Activated naive CD4-positive, alpha-beta T cell (primary cell): ENCODE data around the gene MRPL27.
A peak's percentile ranks its signal among the peaks of the same experiment; 100 is the strongest.
"Not testable (repeated sequence)": the region's sequence is repeated elsewhere in the genome, so short reads cannot be mapped to it uniquely, and the experiment has no call there.

Experiments
- DNase-seq, 4 experiments: peaks; one replicate each; lab custom pipeline; 2025; lab: John Stamatoyannopoulos, UW

Gene MRPL27

GRCh38 chr17:50345432-50346312 is 27.3 kb downstream of the MRPL27 start, which contains the start of gene XYLT2:
Gene XYLT2 (plus strand): TSS chr17:50346126. CDS start chr17:50346141, 15 bp downstream.
- DNase-seq: peak; percentile 69 to 96 (median 80)

- DNase-seq: no peak
Observed at GRCh38 chr17:50344731-50345365, 28.1 kb downstream of the MRPL27 start.

- DNase-seq: no peak
Observed at GRCh38 chr17:50339381-50339780, 33.6 kb downstream of the MRPL27 start.

GRCh38 chr17:50338645-50339044 is 34.3 kb downstream of the MRPL27 start:
- DNase-seq: no peak

- no peak for DNase-seq
Observed at GRCh38 chr17:50337956-50338355, 35.0 kb downstream of the MRPL27 start.

- DNase-seq: not testable (repeated sequence)
Observed at GRCh38 chr17:50333291-50334057, 39.5 kb downstream of the MRPL27 start.

- DNase-seq: no peak
Observed at GRCh38 chr17:50332196-50332595, 40.8 kb downstream of the MRPL27 start.

- no peak for DNase-seq
Observed at GRCh38 chr17:50331085-50331791, 41.7 kb downstream of the MRPL27 start.

- no peak for DNase-seq
Observed at GRCh38 chr17:50330151-50330775, 42.7 kb downstream of the MRPL27 start.

- DNase-seq: no peak
Observed at GRCh38 chr17:50329716-50330115, 43.3 kb downstream of the MRPL27 start.

- no peak for DNase-seq
Observed at GRCh38 chr17:50328363-50329325, 44.3 kb downstream of the MRPL27 start.

GRCh38 chr17:50326831-50327364 is 46.1 kb downstream of the MRPL27 start:
- no peak for DNase-seq

- DNase-seq: no peak
Observed at GRCh38 chr17:50325906-50326305, 47.1 kb downstream of the MRPL27 start.

GRCh38 chr17:50323060-50323459 is 49.9 kb downstream of the MRPL27 start:
- DNase-seq: no peak

- DNase-seq: no peak
Observed at GRCh38 chr17:50322271-50322670, 50.7 kb downstream of the MRPL27 start.

- no peak for DNase-seq
Observed at GRCh38 chr17:50319306-50320004, 53.5 kb downstream of the MRPL27 start.

GRCh38 chr17:50318501-50319285 is 54.3 kb downstream of the MRPL27 start:
- no peak for DNase-seq
